Neuronal stem cell (in vitro differentiated cells): ENCODE results near the gene LPP.

Experiments
- DNase-seq: peaks from one replicate; pipeline ENCODE4 v3.0.0-alpha.2; 2013; ENCODE audit warnings: low spot score
- H2AFZ ChIP-seq: one replicate; pipeline ENCODE4 v1.6.1; 2013; ENCODE audit warnings: mild to moderate bottlenecking, low read length, inconsistent platforms
- H2AK5ac ChIP-seq: 2 replicates; pipeline ENCODE4 v1.6.1; 2013; ENCODE audit warnings: low read depth, mild to moderate bottlenecking, inconsistent platforms, low read length, moderate library complexity, mixed read lengths
- H2BK120ac ChIP-seq: 2 replicates; pipeline ENCODE4 v1.6.1; 2013; ENCODE audit warnings: low read depth, mild to moderate bottlenecking, inconsistent platforms, low read length, moderate library complexity, mixed read lengths
- H2BK12ac ChIP-seq: one replicate; pipeline ENCODE4 v1.6.1; 2013; ENCODE audit warnings: low read length, inconsistent platforms
- H2BK15ac ChIP-seq: 2 replicates; pipeline ENCODE4 v1.6.1; 2013; ENCODE audit warnings: mild to moderate bottlenecking, low read length, inconsistent platforms, mixed read lengths
- H2BK5ac ChIP-seq: one replicate; pipeline ENCODE4 v1.6.1; 2013; ENCODE audit warnings: inconsistent platforms, mild to moderate bottlenecking, low read length, moderate library complexity
- H3K14ac ChIP-seq: one replicate; pipeline ENCODE4 v1.6.1; 2013; ENCODE audit warnings: low read length, inconsistent platforms
- H3K18ac ChIP-seq: 2 replicates; pipeline ENCODE4 v1.6.1; 2013; ENCODE audit warnings: low read length, inconsistent platforms
- H3K23ac ChIP-seq: 2 replicates; pipeline ENCODE4 v1.6.1; 2013; ENCODE audit warnings: low read depth, mild to moderate bottlenecking, mixed read lengths, low read length, inconsistent platforms; ENCODE audit not compliant: poor library complexity
- H3K27ac ChIP-seq: replicated peaks from 3 replicates; pipeline ENCODE4 v1.5.1; 2013; ENCODE audit warnings: low read length, inconsistent platforms
- H3K27me3 ChIP-seq, 3 experiments: 2 replicates each; pipeline ENCODE4 v1.6.1; 2013; ENCODE audit warnings: low read length in 3 of 3, mild to moderate bottlenecking in 2 of 3, inconsistent platforms in 1 of 3, low read depth in 1 of 3, mixed read lengths in 1 of 3, moderate library complexity in 1 of 3; ENCODE audit not compliant: control insufficient read depth in 3 of 3, insufficient read depth in 3 of 3
- H3K36me3 ChIP-seq, 2 donors: replicated peaks in 1 of 2; 2 replicates each; pipeline ENCODE4 v1.6.1; 2013; ENCODE audit warnings: low read length in 2 of 2; ENCODE audit not compliant: control insufficient read depth in 2 of 2, insufficient read depth in 2 of 2
- H3K4ac ChIP-seq: 2 replicates; pipeline ENCODE4 v1.6.1; 2013; ENCODE audit warnings: inconsistent platforms, mild to moderate bottlenecking, low read length, moderate library complexity
- H3K4me1 ChIP-seq, 2 donors: 1 replicate in 1 of 2; 2 replicates in 1 of 2; pipeline ENCODE4 v1.6.1; 2013; ENCODE audit warnings: low read length in 2 of 2, low read depth in 1 of 2; ENCODE audit not compliant: control insufficient read depth in 2 of 2, insufficient read depth in 1 of 2
- H3K4me2 ChIP-seq: one replicate; pipeline ENCODE4 v1.6.1; 2013; ENCODE audit warnings: mild to moderate bottlenecking, low read length, inconsistent platforms; ENCODE audit not compliant: insufficient read depth, poor library complexity, severe bottlenecking
- H3K4me3 ChIP-seq, 2 donors: 2 replicates each; pipeline ENCODE4 v1.5.1; 2013; ENCODE audit warnings: low read length in 2 of 2, mild to moderate bottlenecking in 2 of 2, inconsistent platforms in 1 of 2, moderate library complexity in 1 of 2
- H3K79me1 ChIP-seq: one replicate; pipeline ENCODE4 v1.6.1; 2013; ENCODE audit warnings: low read depth, mild to moderate bottlenecking, inconsistent platforms, low read length, moderate library complexity
- H3K9ac ChIP-seq: one replicate; pipeline ENCODE4 v1.6.1; 2013; ENCODE audit warnings: mild to moderate bottlenecking, low read depth, low read length, inconsistent platforms; ENCODE audit not compliant: poor library complexity
- H3K9me3 ChIP-seq, 2 donors: replicated peaks in 1 of 2; 2 replicates each; pipeline versions ENCODE3 to v1.6.1; 2013; ENCODE audit warnings: low read length in 2 of 2, mild to moderate bottlenecking in 2 of 2, inconsistent platforms in 1 of 2, low read depth in 1 of 2, mixed read lengths in 1 of 2, moderate library complexity in 1 of 2; ENCODE audit not compliant: control insufficient read depth in 2 of 2, insufficient read depth in 1 of 2
- H4K8ac ChIP-seq: one replicate; pipeline ENCODE4 v1.6.1; 2013; ENCODE audit warnings: low read depth, mild to moderate bottlenecking, inconsistent platforms, low read length, moderate library complexity
- H4K91ac ChIP-seq: one replicate; pipeline ENCODE4 v1.6.1; 2013; ENCODE audit warnings: low read length, low read depth, mild to moderate bottlenecking, inconsistent platforms; ENCODE audit not compliant: poor library complexity
- WGBS, 2 donors: extraction: QIAGEN DNeasy Blood & Tissue Kit; methylation state at CpG; one replicate each; pipeline ENCODE4 v1.1.7; 2013; ENCODE audit warnings: missing lambda C conversion rate in 2 of 2, mixed read lengths in 1 of 2; ENCODE audit not compliant: insufficient read length in 2 of 2, insufficient replicate concordance in 1 of 2; ENCODE audit errors: extremely low coverage in 2 of 2; 5-methylcytosine and 5-hydroxymethylcytosine counted together

Gene LPP

DNA sequence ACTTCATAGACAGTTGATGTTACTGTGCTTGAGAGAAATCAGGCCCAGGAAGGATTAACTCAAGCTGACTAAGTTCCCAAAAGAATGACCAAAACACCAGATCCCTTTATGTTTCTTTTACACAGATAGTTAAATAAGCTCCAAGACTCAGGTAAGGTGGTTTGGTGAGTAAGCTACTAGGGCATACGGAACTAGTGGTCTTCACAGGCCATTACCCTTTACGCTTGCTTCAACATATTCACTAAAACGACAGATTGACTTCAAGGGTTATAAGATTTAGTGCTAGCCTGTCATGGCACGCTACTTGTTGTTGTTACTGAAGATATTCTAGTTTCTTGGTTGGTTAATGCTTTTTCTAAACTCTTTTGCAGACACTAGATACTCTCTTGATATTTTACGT, 369.3 kb downstream of the LPP start:
- Histone ChIP-seq H3K4me2 (no peak overlapping the region), H3K27ac (no peak overlapping the region), H3K4me1 (no peaks in the 10 kb centered on the region), H2BK5ac (no peak overlapping the region), H2BK120ac (no peak overlapping the region), H3K27me3 (no peaks in the 10 kb centered on the region), H4K8ac (no peak overlapping the region), H2BK15ac (no peak overlapping the region), H4K91ac (no peak overlapping the region), H2AFZ (no peak overlapping the region), H3K4ac (no peak overlapping the region), H3K18ac (no peak overlapping the region), H3K9ac (no peak overlapping the region), H3K4me3 (no peak overlapping the region), H3K23ac (no peak overlapping the region), H3K14ac (no peak overlapping the region), H2AK5ac (no peak overlapping the region), H2BK12ac (no peak overlapping the region), H3K79me1 (no peaks in the 10 kb centered on the region), H3K9me3 (no peaks in the 10 kb centered on the region), H3K36me3 (peaks cover 2 to 24% of the 10 kb centered on the region in 2 donors)
- DNase-seq, result no peak
- WGBS, 2 donors, result no CpG with 5 or more reads among the region's 5 CpGs

DNA sequence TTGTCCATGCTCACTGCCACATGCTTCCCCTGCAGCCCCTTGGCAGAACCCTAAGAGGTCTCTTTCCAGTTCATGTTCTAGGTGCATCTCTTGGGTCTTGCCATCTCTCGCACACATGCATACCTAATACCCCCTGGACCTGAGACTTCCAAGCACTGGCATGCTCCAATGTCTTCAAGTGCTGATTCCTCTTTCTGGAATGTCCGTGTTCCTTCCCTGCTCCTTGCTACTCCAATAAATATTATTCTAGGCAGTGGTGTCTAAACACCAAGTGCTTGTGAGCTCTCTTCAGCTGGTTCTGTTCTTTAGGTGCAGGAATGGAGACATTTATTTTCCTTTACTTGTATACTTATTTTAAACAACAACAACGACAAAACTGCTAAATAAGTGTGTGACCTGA, 370.1 kb downstream of the LPP start:
- Histone ChIP-seq H2BK12ac (no peak overlapping the region), H4K91ac (no peak overlapping the region), H3K18ac (no peak overlapping the region), H3K27ac (no peak overlapping the region), H2AK5ac (no peak overlapping the region), H4K8ac (no peak overlapping the region), H3K4me3 (no peak overlapping the region), H2BK15ac (no peak overlapping the region), H3K4me2 (no peak overlapping the region), H2AFZ (no peak overlapping the region), H3K79me1 (no peaks in the 10 kb centered on the region), H3K27me3 (no peaks in the 10 kb centered on the region), H3K9me3 (no peaks in the 10 kb centered on the region), H2BK5ac (no peak overlapping the region), H3K23ac (no peak overlapping the region), H3K9ac (no peak overlapping the region), H3K36me3 (peaks cover 2 to 24% of the 10 kb centered on the region in 2 donors), H3K4ac (no peak overlapping the region), H3K4me1 (no peaks in the 10 kb centered on the region), H2BK120ac (no peak overlapping the region), H3K14ac (no peak overlapping the region)
- WGBS, 2 donors, result no CpG with 5 or more reads among the region's 3 CpGs
- DNase-seq, result no peak

GRCh38 chr3:188526057-188526456, 372.1 kb downstream of the LPP start:
- no peak overlapping the region for H2BK120ac ChIP-seq
- no peak overlapping the region for H3K9ac ChIP-seq
- no peak overlapping the region for H3K23ac ChIP-seq
- H3K4me2 ChIP-seq, result no peak overlapping the region
- no peak overlapping the region for H2BK12ac ChIP-seq
- H2AFZ ChIP-seq, result no peak overlapping the region
- H3K79me1 ChIP-seq, result no peaks in the 10 kb centered on the region
- H3K4me1 ChIP-seq, result no peaks in the 10 kb centered on the region
- no peaks in the 10 kb centered on the region for H3K27me3 ChIP-seq
- no peak overlapping the region for H3K14ac ChIP-seq
- no peaks in the 10 kb centered on the region for H3K9me3 ChIP-seq
- no peak overlapping the region for H2BK5ac ChIP-seq
- no peak overlapping the region for H4K91ac ChIP-seq
- H3K27ac ChIP-seq, result no peak overlapping the region
- no peak overlapping the region for H4K8ac ChIP-seq
- no peak overlapping the region for H2AK5ac ChIP-seq
- H3K36me3 ChIP-seq, result peaks cover 2 to 24% of the 10 kb centered on the region in 2 donors
- no peak overlapping the region for H3K4ac ChIP-seq
- DNase-seq, result no peak
- H3K4me3 ChIP-seq, result no peak overlapping the region
- H3K18ac ChIP-seq, result no peak overlapping the region
- H2BK15ac ChIP-seq, result no peak overlapping the region
- WGBS, 2 donors, result no CpG with 5 or more reads among the region's 5 CpGs

GRCh38 chr3:188527389-188527788, 373.4 kb downstream of the LPP start:
- Histone ChIP-seq H4K8ac (no peak overlapping the region), H2AK5ac (no peak overlapping the region), H2BK120ac (no peak overlapping the region), H3K4me3 (no peak overlapping the region), H3K9me3 (no peaks in the 10 kb centered on the region), H3K36me3 (peaks cover 2 to 24% of the 10 kb centered on the region in 2 donors), H3K4me1 (no peaks in the 10 kb centered on the region), H3K23ac (no peak overlapping the region), H3K27me3 (no peaks in the 10 kb centered on the region), H2BK12ac (no peak overlapping the region), H3K18ac (no peak overlapping the region), H3K4ac (no peak overlapping the region), H2AFZ (no peak overlapping the region), H3K9ac (no peak overlapping the region), H3K27ac (no peak overlapping the region), H2BK15ac (no peak overlapping the region), H3K4me2 (no peak overlapping the region), H2BK5ac (no peak overlapping the region), H3K79me1 (no peaks in the 10 kb centered on the region), H3K14ac (no peak overlapping the region), H4K91ac (no peak overlapping the region)
- no CpG with 5 or more reads among the region's 2 CpGs for WGBS, 2 donors
- DNase-seq, result no peak
